ENCODE measurements around the gene MYH9. TPM values are rescaled to one million over a fixed set of nuclear protein-coding genes. Genes with fewer than 3 reads are reported as not detected.

Gene MYH9
- total and polyA plus RNA-seq, 7 experiments from 2014 or later: 95.5 to 900 (median 661) TPM

GRCh38 chr22:36344106-36344827, 43.5 kb downstream of the MYH9 start:
- intact Hi-C loops (cut with micrococcal nuclease): no loop called here
- Mint-ChIP-seq H3K4me3 (peak overlapping the region in 9 of 10 donors; percentile 17 to 77 (median 59)), H3K9me3 (no peaks in the 10 kb centered on the region)

GRCh38 chr22:36343720-36344105, 44.1 kb downstream of the MYH9 start:
- H3K4me1 Mint-ChIP-seq: peaks cover 52 to 93% (median 78%) of the 10 kb centered on the region in 7 donors
- H3K9me3 Mint-ChIP-seq: no peaks in the 10 kb centered on the region

More at GRCh38 chr22:36344106-36344827, 43.5 kb downstream of the MYH9 start:
- H3K27ac ChIP-seq (ENCODE audit: low read depth, low read length): peak overlapping the region; percentile 51
- no peaks in the 10 kb centered on the region for H3K27me3 ChIP-seq (ENCODE audit: control insufficient read depth in 2 of 2, insufficient read depth in 2 of 2, low read length in 2 of 2)
- Mint-ChIP-seq H3K4me1 (peaks cover 54 to 93% (median 78%) of the 10 kb centered on the region in 7 donors), H3K27me3 (no peaks in the 10 kb centered on the region), H3K36me3 (peaks cover 10 to 37% (median 35%) of the 10 kb centered on the region in 5 donors), H3K27ac (peak overlapping the region; percentile 75 to 96 (median 86))
- ATAC-seq (peak; percentile 23), DNase-seq (peak in 1 of 9 donors; percentile 66)
- peaks cover 57 to 83% of the 10 kb centered on the region in 2 donors for H3K4me1 ChIP-seq (ENCODE audit: control insufficient read depth in 2 of 2, insufficient read depth in 2 of 2, low read length in 2 of 2)
- no peak overlapping the region for H3K4me3 ChIP-seq (ENCODE audit: low read length)
- H3K36me3 ChIP-seq (ENCODE audit: control insufficient read depth in 2 of 3, insufficient read depth in 3 of 3, low read length in 3 of 3): peaks cover 9 to 74% (median 27%) of the 10 kb centered on the region in 3 experiments
- H3K9me3 ChIP-seq (ENCODE audit: control insufficient read depth in 2 of 3, low read length in 3 of 3): no peaks in the 10 kb centered on the region
- ChIA-PET POLR2A (interaction anchor here (0.7 to 47.8 kb wide), 5 partner anchors 9 to 35 kb away, joined by 3 to 1512 read pairs (median 6); partner anchors contain the start of gene MYH9), CTCF (interaction anchor here (1.1 kb wide), 1 partner anchor 20 kb away, joined by 4 read pairs; no protein-coding TSS in a partner anchor)

GRCh38 chr22:36343070-36343719, 44.6 kb downstream of the MYH9 start:
- ATAC-seq (no peak), DNase-seq (no peak)
- intact Hi-C loops (cut with micrococcal nuclease): no loop called here
- ChIA-PET POLR2A (interaction anchor here (3.9 to 47.8 kb wide), 2 partner anchors 11 to 28 kb away, joined by 30 to 1512 read pairs; partner anchors contain the start of gene MYH9), CTCF (interaction anchor here (0.6 to 1.1 kb wide), 3 partner anchors 21 to 142 kb away, joined by 3 to 5 read pairs (median 4); no protein-coding TSS in a partner anchor)
- Mint-ChIP-seq H3K27me3 (no peaks in the 10 kb centered on the region), H3K4me1 (peaks cover 52 to 94% (median 76%) of the 10 kb centered on the region in 7 donors), H3K4me3 (peak overlapping the region in 5 of 10 donors; percentile 8 to 77 (median 38)), H3K36me3 (peaks cover 10 to 37% (median 33%) of the 10 kb centered on the region in 5 donors), H3K9me3 (no peaks in the 10 kb centered on the region), H3K27ac (peak overlapping the region; percentile 78 to 98 (median 93))
- Histone ChIP-seq H3K27ac (ENCODE audit: low read depth, low read length) (peak overlapping the region; percentile 51), H3K9me3 (ENCODE audit: control insufficient read depth in 2 of 3, low read length in 3 of 3) (no peaks in the 10 kb centered on the region), H3K27me3 (ENCODE audit: control insufficient read depth in 2 of 2, insufficient read depth in 2 of 2, low read length in 2 of 2) (no peaks in the 10 kb centered on the region), H3K4me3 (ENCODE audit: low read length) (no peak overlapping the region), H3K36me3 (ENCODE audit: control insufficient read depth in 2 of 3, insufficient read depth in 3 of 3, low read length in 3 of 3) (peaks cover 13 to 80% (median 33%) of the 10 kb centered on the region in 3 experiments), H3K4me1 (ENCODE audit: control insufficient read depth in 2 of 2, insufficient read depth in 2 of 2, low read length in 2 of 2) (peaks cover 62 to 83% of the 10 kb centered on the region in 2 donors)

More at GRCh38 chr22:36343720-36344105, 44.1 kb downstream of the MYH9 start:
- no peak overlapping the region for H3K4me3 ChIP-seq (ENCODE audit: low read length)
- no peaks in the 10 kb centered on the region for H3K9me3 ChIP-seq (ENCODE audit: control insufficient read depth in 2 of 3, low read length in 3 of 3)
- ATAC-seq (no peak), DNase-seq (no peak)
- intact Hi-C loops (cut with micrococcal nuclease): no loop called here
- Mint-ChIP-seq H3K36me3 (peaks cover 10 to 37% (median 33%) of the 10 kb centered on the region in 5 donors), H3K4me3 (peak overlapping the region in 6 of 10 donors; percentile 8 to 77 (median 43)), H3K27ac (peak overlapping the region in 8 of 9 donors; percentile 78 to 96 (median 88)), H3K27me3 (no peaks in the 10 kb centered on the region)
- H3K27ac ChIP-seq (ENCODE audit: low read depth, low read length): peak overlapping the region; percentile 51
- POLR2A ChIA-PET: interaction anchor here (0.7 to 47.8 kb wide), 3 partner anchors 11 to 28 kb away, joined by 3 to 1512 read pairs (median 30); partner anchors contain the start of gene MYH9
- peaks cover 57 to 83% of the 10 kb centered on the region in 2 donors for H3K4me1 ChIP-seq (ENCODE audit: control insufficient read depth in 2 of 2, insufficient read depth in 2 of 2, low read length in 2 of 2)
- H3K27me3 ChIP-seq (ENCODE audit: control insufficient read depth in 2 of 2, insufficient read depth in 2 of 2, low read length in 2 of 2): no peaks in the 10 kb centered on the region
- CTCF ChIA-PET: interaction anchor here (1.1 kb wide), 1 partner anchor 20 kb away, joined by 4 read pairs; no protein-coding TSS in a partner anchor
- H3K36me3 ChIP-seq (ENCODE audit: control insufficient read depth in 2 of 3, insufficient read depth in 3 of 3, low read length in 3 of 3): peaks cover 13 to 80% (median 32%) of the 10 kb centered on the region in 3 experiments

DNA sequence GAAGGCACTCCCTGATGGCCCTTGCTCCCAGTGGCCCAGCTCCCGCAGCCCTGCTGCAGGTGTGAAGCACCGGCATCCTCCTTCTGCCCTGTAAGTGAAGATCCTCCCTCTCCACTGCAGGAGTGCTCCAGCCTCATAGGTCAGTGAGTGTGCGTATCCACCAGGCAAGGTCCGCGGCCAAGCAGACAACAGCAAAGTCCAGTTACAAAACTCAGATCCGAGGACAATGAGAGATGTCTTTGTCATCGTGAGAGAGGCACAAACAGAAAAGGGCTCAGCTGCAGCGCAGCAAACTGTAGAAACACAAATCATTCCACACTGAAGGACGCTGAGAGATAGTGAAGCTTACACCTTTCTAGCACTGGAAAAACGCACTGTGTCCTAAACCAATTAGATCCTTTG, 46.1 kb downstream of the MYH9 start:
- CTCF ChIA-PET: interaction anchor here (0.6 kb wide), 1 partner anchor 31 kb away, joined by 5 read pairs; no protein-coding TSS in a partner anchor
- Mint-ChIP-seq H3K9me3 (no peaks in the 10 kb centered on the region), H3K27ac (peak overlapping the region; percentile 47 to 98 (median 96)), H3K4me3 (peak overlapping the region in 7 of 10 donors; percentile 8 to 92 (median 24)), H3K27me3 (no peaks in the 10 kb centered on the region), H3K4me1 (peaks cover 51 to 96% (median 79%) of the 10 kb centered on the region in 7 donors), H3K36me3 (peaks cover 10 to 44% (median 38%) of the 10 kb centered on the region in 5 donors)
- POLR2A ChIA-PET: interaction anchor here (3.9 to 47.8 kb wide), 2 partner anchors 9 to 30 kb away, joined by 30 to 1512 read pairs; partner anchors contain the start of gene MYH9
- Histone ChIP-seq H3K4me3 (ENCODE audit: low read length) (no peak overlapping the region), H3K9me3 (ENCODE audit: control insufficient read depth in 2 of 3, low read length in 3 of 3) (no peaks in the 10 kb centered on the region), H3K27ac (ENCODE audit: low read depth, low read length) (peak overlapping the region; percentile 64), H3K36me3 (ENCODE audit: control insufficient read depth in 2 of 3, insufficient read depth in 3 of 3, low read length in 3 of 3) (peaks cover 17 to 78% (median 46%) of the 10 kb centered on the region in 3 experiments), H3K27me3 (ENCODE audit: control insufficient read depth in 2 of 2, insufficient read depth in 2 of 2, low read length in 2 of 2) (no peaks in the 10 kb centered on the region), H3K4me1 (ENCODE audit: control insufficient read depth in 2 of 2, insufficient read depth in 2 of 2, low read length in 2 of 2) (peaks cover 77 to 94% of the 10 kb centered on the region in 2 donors)
- ATAC-seq (no peak), DNase-seq (no peak)
- intact Hi-C loops (cut with micrococcal nuclease): no loop called here

DNA sequence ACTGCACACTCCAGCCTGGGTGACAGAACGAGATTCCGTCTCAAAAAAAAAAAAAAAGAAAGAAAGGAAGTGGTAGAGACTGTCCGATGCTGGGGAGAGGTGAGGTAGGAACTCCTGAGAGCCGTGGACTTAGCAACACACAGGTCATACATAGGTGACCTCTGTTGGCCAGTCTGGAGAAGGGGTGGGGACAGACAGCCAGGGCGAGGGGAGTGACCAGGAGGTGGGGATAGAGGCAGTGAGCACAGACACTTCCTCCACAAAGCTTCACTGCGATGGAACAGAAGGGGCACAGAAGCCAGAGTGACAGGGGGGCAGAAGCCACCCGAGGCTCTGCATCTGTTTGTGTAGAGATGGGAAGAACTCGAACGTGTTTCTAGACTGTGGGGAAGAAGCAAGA, 47.1 kb downstream of the MYH9 start:
- Mint-ChIP-seq H3K4me1 (peaks cover 59 to 96% (median 88%) of the 10 kb centered on the region in 7 donors), H3K4me3 (peak overlapping the region; percentile 18 to 92 (median 62)), H3K27me3 (no peaks in the 10 kb centered on the region), H3K27ac (peak overlapping the region; percentile 83 to 98 (median 96)), H3K9me3 (no peaks in the 10 kb centered on the region), H3K36me3 (peaks cover 14 to 49% (median 40%) of the 10 kb centered on the region in 5 donors)
- Histone ChIP-seq H3K4me3 (ENCODE audit: low read length) (no peak overlapping the region), H3K27ac (ENCODE audit: low read depth, low read length) (peak overlapping the region; percentile 64), H3K36me3 (ENCODE audit: control insufficient read depth in 2 of 3, insufficient read depth in 3 of 3, low read length in 3 of 3) (peaks cover 22 to 76% (median 52%) of the 10 kb centered on the region in 3 experiments), H3K4me1 (ENCODE audit: control insufficient read depth in 2 of 2, insufficient read depth in 2 of 2, low read length in 2 of 2) (peaks cover 81 to 95% of the 10 kb centered on the region in 2 donors), H3K9me3 (ENCODE audit: control insufficient read depth in 2 of 3, low read length in 3 of 3) (no peaks in the 10 kb centered on the region), H3K27me3 (ENCODE audit: control insufficient read depth in 2 of 2, insufficient read depth in 2 of 2, low read length in 2 of 2) (no peaks in the 10 kb centered on the region)
- POLR2A ChIA-PET: interaction anchor here (0.8 to 47.8 kb wide), 6 partner anchors 9 to 141 kb away, joined by 4 to 1512 read pairs (median 6); partner anchors contain the start of genes MYH9 and TXN2
- no peak for DNase-seq
- no peak for ATAC-seq
- CTCF ChIA-PET: interaction anchor here (1.0 to 1.5 kb wide), 4 partner anchors 10 to 44 kb away, joined by 3 to 6 read pairs (median 4); no protein-coding TSS in a partner anchor
- intact Hi-C loops (cut with micrococcal nuclease): no loop called here
